GM13977 (cell line): ENCODE data around the gene SLC66A3.

ENCODE experiments used
- DNase-seq: peaks from one replicate; pipeline ENCODE4 v3.0.0; 2012; ENCODE audit warnings: low spot score
- in situ Hi-C: fragments of 300-500 bp; cut with MboI; formaldehyde crosslinking; loops from one replicate; pipeline ENCODE4 v1.12.0; 2022; ENCODE audit warnings: low sequenced_read_pairs, low pct_unique_long_range_greater_than_20kb, mixed read lengths, inconsistent platforms; ENCODE audit not compliant: unreplicated experiment
- TF ChIP-seq, protein P1 (sequence below): IDR thresholded peaks from 2 replicates; pipeline ENCODE4 v1.5.1; 2012; ENCODE audit warnings: mild to moderate bottlenecking, control low read depth; ENCODE audit not compliant: insufficient read depth; ENCODE audit errors: extremely low read depth, missing control alignments

The SLC66A3 gene

DNA sequence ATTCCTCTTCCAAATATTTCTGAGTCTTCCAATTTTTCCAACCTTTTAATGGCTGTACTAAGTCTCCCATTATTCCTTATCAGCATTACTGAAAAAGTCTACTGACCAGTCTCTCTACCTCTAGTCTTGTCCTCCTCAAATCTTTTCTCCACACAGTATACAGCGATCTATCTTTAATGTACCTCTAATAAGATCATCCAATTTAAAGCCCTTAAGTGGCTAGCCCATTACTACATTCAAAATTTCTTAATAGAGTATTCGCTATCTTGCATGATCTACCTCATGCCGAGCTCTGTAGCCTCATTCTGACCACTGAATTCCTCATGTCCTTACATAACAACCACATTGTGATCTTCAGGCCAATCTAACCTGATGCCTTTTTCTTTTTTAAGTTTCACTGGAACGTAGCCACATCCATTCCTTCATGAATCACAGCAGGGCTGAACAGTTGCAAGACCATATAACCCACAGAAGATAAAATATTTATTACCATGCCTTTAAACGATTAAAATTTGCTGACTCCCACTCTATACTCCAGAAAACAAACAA, 57.9 kb downstream of the SLC66A3 start:
- no peak for DNase-seq
- TF ChIP-seq, protein P1, sequence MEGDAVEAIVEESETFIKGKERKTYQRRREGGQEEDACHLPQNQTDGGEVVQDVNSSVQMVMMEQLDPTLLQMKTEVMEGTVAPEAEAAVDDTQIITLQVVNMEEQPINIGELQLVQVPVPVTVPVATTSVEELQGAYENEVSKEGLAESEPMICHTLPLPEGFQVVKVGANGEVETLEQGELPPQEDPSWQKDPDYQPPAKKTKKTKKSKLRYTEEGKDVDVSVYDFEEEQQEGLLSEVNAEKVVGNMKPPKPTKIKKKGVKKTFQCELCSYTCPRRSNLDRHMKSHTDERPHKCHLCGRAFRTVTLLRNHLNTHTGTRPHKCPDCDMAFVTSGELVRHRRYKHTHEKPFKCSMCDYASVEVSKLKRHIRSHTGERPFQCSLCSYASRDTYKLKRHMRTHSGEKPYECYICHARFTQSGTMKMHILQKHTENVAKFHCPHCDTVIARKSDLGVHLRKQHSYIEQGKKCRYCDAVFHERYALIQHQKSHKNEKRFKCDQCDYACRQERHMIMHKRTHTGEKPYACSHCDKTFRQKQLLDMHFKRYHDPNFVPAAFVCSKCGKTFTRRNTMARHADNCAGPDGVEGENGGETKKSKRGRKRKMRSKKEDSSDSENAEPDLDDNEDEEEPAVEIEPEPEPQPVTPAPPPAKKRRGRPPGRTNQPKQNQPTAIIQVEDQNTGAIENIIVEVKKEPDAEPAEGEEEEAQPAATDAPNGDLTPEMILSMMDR, result no peak
- in situ Hi-C loops, result no loop called here

DNA sequence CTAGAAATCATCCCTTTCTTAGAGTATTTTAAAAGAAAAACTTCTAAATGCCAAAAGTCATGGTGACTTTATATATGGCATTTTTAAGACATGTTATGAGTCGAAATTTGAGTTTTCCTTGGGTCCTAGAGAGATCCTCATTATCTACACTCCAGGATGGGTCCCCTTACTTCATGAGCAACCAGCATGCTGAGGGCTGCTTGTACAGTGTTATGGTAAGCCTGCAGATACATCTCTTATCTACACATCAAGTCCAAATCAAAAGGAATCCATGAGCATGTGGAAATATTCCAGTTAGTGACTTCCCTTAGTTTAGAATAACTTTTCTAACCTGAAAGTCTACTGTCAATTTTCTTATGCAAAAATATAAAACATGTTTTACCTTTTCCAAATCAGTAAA, 58.7 kb downstream of the SLC66A3 start:
- in situ Hi-C loops, result no loop called here

DNA sequence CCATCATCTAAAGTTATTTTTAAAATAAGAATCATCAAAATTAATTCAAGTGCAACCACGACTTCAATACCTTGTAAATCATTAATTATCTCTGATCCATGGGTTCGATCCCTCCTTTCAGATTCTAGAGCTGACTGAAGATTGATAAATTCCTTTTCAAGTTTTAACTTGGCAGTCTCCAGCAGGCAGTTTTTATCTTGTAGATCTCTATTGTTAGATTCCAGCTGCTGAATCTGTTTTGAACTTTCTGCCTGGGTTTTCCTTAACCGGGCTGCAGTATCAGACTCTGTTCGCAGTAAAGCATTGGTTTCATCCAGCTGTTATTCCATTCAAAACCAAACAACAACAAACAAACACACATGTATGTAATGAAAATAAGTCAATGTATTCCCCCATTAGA, 59.5 kb downstream of the SLC66A3 start:
- in situ Hi-C loops, result no loop called here
- TF ChIP-seq, protein P1, result no peak
- no peak for DNase-seq

More for the DNA sequence above, 58.7 kb downstream of the SLC66A3 start:
- TF ChIP-seq, protein P1, result no peak
- no peak for DNase-seq

DNA sequence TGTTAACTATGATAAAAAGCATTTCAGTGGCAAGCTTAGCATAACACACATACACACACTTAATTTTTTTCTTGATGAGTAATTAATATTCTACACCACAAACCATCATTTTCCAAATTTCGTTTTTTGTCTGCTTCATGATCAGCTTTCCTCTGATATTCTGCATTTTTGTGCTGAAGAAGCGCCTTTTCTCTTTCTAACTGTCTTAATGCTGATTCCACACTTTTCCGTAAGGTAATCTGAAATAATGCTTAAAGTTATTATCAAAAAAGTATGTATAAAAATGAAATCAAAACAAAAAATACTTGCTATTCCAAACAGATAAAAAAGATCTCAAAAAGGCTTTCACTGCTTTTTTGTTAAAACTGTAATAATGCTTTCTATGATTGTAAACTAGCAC, 60.1 kb downstream of the SLC66A3 start:
- TF ChIP-seq, protein P1, result no peak
- in situ Hi-C loops, result no loop called here
- DNase-seq, result no peak

DNA sequence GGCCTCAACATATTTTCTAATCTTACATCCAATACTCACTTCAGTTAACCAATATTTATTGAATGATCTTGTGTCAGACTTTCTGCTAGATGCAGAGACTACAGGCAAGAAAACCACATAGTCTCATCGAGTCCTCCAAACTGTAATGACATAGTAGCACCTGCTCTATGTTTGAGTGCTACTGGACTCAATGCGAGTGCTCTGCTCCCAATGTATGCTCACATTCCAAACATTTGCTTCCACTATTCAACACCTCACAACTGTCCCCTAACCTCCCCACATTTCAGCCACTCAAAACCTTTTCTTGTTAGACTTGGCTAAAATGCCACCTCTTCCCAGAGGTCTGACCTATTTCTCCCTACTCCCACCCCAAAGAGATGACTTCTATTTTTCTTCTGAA, 65.2 kb downstream of the SLC66A3 start:
- in situ Hi-C loops, result no loop called here
- TF ChIP-seq, protein P1, result no peak

DNA sequence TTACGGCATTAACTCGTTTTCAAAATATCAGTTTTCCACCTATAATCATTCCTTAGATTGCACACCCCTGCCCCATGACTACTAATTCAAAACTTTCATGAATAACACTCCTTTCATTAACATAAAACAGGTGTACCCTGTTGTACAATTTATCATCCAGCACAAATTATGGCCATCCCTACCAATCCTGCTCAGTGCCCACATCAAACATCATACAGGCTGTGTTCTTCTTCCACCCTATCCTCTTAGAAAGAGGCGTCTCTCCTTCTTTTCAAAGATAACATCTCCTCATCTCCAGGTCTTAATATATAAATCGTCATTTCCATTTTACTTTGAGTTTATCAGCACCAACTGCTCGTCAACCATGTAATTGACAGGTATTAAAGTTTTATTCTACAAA, 67.6 kb downstream of the SLC66A3 start:
- in situ Hi-C loops, result no loop called here
- TF ChIP-seq, protein P1, result no peak
- no peak for DNase-seq

More for the DNA sequence above, 65.2 kb downstream of the SLC66A3 start:
- no peak for DNase-seq

DNA sequence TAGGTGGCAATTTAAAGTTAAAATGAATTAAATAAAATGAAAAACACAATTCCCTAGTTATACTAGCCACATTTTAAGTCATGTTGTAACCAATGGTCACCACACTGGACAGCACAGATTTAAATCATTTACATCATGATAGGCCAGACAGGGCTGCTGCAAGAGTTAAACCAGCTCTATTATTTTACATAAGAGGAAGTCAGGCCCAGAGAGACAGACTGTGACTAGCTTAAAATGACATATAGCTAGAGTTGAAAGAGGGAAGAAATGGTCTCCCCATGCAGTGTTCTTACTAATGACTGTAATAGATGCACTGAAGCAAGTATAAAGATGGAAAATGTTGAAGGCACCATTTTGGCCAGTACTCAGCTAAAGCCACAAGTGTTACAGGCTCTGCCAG, 69.6 kb downstream of the SLC66A3 start:
- no peak for DNase-seq
- in situ Hi-C loops, result loop anchor here (25.0 kb wide), 1 partner anchor 187 kb away; no protein-coding TSS in a partner anchor
- TF ChIP-seq, protein P1, result no peak
